B cell (primary cell): ENCODE measurements around the gene KAZN. TPM values are rescaled to one million over a fixed set of nuclear protein-coding genes. Genes with fewer than 3 reads are reported as not detected.

Source experiments
- ATAC-seq: fragments of 200-7000 bp; cut with Tn5 transposase; one replicate; pipeline ENCODE4 v1.10.0; 2021; ENCODE audit warnings: low read depth, mild to moderate bottlenecking, moderate number of reproducible peaks, moderate library complexity
- CTCF ChIA-PET: fragments of 350-600 bp; sonication (Branson Sonifier 250); formaldehyde crosslinking; loops from one replicate; lab custom pipeline; 2021; ENCODE audit warnings: antibody characterized with exemption, inconsistent platforms; lab: Charles Lee
- POLR2A ChIA-PET: fragments of 350-600 bp; sonication (Branson Sonifier 250); formaldehyde crosslinking; loops from one replicate; lab custom pipeline; 2021; ENCODE audit warnings: antibody characterized with exemption; lab: Charles Lee
- DNase-seq: peaks from one replicate; pipeline ENCODE4 v3.0.0; 2013
- H2AFZ ChIP-seq: 2 replicates; pipeline ENCODE4 v1.6.1; 2012; ENCODE audit warnings: mild to moderate bottlenecking, low read depth, low read length; ENCODE audit not compliant: insufficient read depth, poor library complexity, severe bottlenecking
- H3K27ac ChIP-seq, 2 donors: 1 replicate in 1 of 2; 2 replicates in 1 of 2; pipeline ENCODE4 v1.5.1; 2012 to 2013; ENCODE audit warnings: low read length in 2 of 2, mild to moderate bottlenecking in 2 of 2, moderate library complexity in 1 of 2
- H3K27me3 ChIP-seq, 4 experiments: fragments of 200-600 bp in 1 of 4; sonication (generic) in 1 of 4; replicated peaks in 1 of 4; 1 replicate in 2 of 4; 2 replicates in 2 of 4; pipeline versions ENCODE4 v1.6.1 to v1.7.0; 2013 to 2016; ENCODE audit warnings: low read length in 3 of 4, mild to moderate bottlenecking in 2 of 4, mixed read lengths in 1 of 4, moderate library complexity in 1 of 4; ENCODE audit not compliant: insufficient read depth in 4 of 4, control insufficient read depth in 3 of 4; ENCODE audit errors: control extremely low read depth in 1 of 4
- H3K36me3 ChIP-seq, 2 experiments: replicated peaks in 1 of 2; 1 replicate in 1 of 2; 2 replicates in 1 of 2; pipeline versions ENCODE4 v1.6.1 to v1.7.1; 2013; ENCODE audit warnings: low read length in 1 of 2; ENCODE audit not compliant: insufficient read depth in 2 of 2, control insufficient read depth in 1 of 2; ENCODE audit errors: control extremely low read depth in 1 of 2, extremely low read depth in 1 of 2
- H3K4me1 ChIP-seq, 2 donors: fragments of 200-600 bp in 1 of 2; sonication (generic) in 1 of 2; 1 replicate in 1 of 2; 2 replicates in 1 of 2; pipeline versions ENCODE4 v1.5.1 to v1.6.1; 2013 to 2017; ENCODE audit warnings: low read length in 2 of 2; ENCODE audit not compliant: control insufficient read depth in 2 of 2, insufficient read depth in 2 of 2
- H3K4me2 ChIP-seq: replicated peaks from 2 replicates; pipeline ENCODE3; 2012; ENCODE audit warnings: mild to moderate bottlenecking, low read depth, low read length; ENCODE audit not compliant: poor library complexity, severe bottlenecking
- H3K4me3 ChIP-seq, 5 experiments: fragments of 200-600 bp in 1 of 5; sonication (generic) in 1 of 5; 1 replicate in 3 of 5; 2 replicates in 2 of 5; pipeline versions ENCODE4 v1.5.1 to v1.7.0; 2011 to 2016; ENCODE audit warnings: low read length in 4 of 5, mild to moderate bottlenecking in 4 of 5, low read depth in 2 of 5, control low read depth in 1 of 5, moderate library complexity in 1 of 5; ENCODE audit not compliant: insufficient read depth in 1 of 5; ENCODE audit errors: control extremely low read depth in 1 of 5, extremely low read depth in 1 of 5
- H3K79me2 ChIP-seq: fragments of 200-600 bp; sonication (generic); one replicate; pipeline ENCODE4 v1.6.0; 2016; ENCODE audit warnings: low read length; ENCODE audit not compliant: control insufficient read depth, insufficient read depth
- H3K9ac ChIP-seq: fragments of 200-600 bp; sonication (generic); 2 replicates; pipeline ENCODE4 v1.6.1; 2017; ENCODE audit warnings: mild to moderate bottlenecking, low read length, moderate library complexity
- H3K9me3 ChIP-seq, 3 donors: one replicate each; pipeline versions ENCODE4 v1.6.1 to v1.7.1; 2013; ENCODE audit warnings: low read length in 2 of 3; ENCODE audit not compliant: control insufficient read depth in 2 of 3, insufficient read depth in 1 of 3; ENCODE audit errors: control extremely low read depth in 1 of 3
- H4K20me1 ChIP-seq: 2 replicates; pipeline ENCODE4 v1.6.0; 2012; ENCODE audit warnings: mild to moderate bottlenecking, low read length; ENCODE audit not compliant: insufficient read depth, control insufficient read depth, poor library complexity, severe bottlenecking
- H3K27ac Mint-ChIP-seq: one replicate; pipeline ENCODE4 v1.8.0; 2021; ENCODE audit warnings: mixed read lengths
- H3K27me3 Mint-ChIP-seq: one replicate; pipeline ENCODE4 v1.8.0; 2021; ENCODE audit warnings: mixed read lengths
- H3K4me1 Mint-ChIP-seq: one replicate; pipeline ENCODE4 v1.8.0; 2021; ENCODE audit warnings: mixed read lengths
- H3K4me3 Mint-ChIP-seq: one replicate; pipeline ENCODE4 v1.8.0; 2021; ENCODE audit warnings: mixed read lengths
- H3K9me3 Mint-ChIP-seq: one replicate; pipeline ENCODE4 v1.8.0; 2022; ENCODE audit warnings: mixed read lengths; ENCODE audit not compliant: insufficient read depth
- EZH2 ChIP-seq: IDR thresholded peaks from 2 replicates; pipeline ENCODE4 v1.6.1; 2012; ENCODE audit warnings: borderline replicate concordance, low read depth, mild to moderate bottlenecking, moderate library complexity, low read length; ENCODE audit not compliant: insufficient read depth, poor library complexity, severe bottlenecking
- WGBS: methylation state at CpG from one replicate; pipeline ENCODE4 v1.1.5; 2013; ENCODE audit warnings: missing lambda C conversion rate; ENCODE audit not compliant: insufficient coverage; 5-methylcytosine and 5-hydroxymethylcytosine counted together
- intact Hi-C: fragments of 100-400 bp; cut with micrococcal nuclease; formaldehyde crosslinking; loops from one replicate; pipeline ENCODE4 v1.10.0; 2022
- polyA plus RNA-seq: library from polyadenylated mRNA; depleted of rRNA; stranded (reverse); fragments of >200 nt; gene quantifications from 2 replicates; pipeline ENCODE4 v1.2.3, GENCODE V29; 2012
- total RNA-seq, 2 donors: library from RNA; stranded (reverse); fragments of 120-200 nt in 1 of 2; gene quantifications; 1 replicate in 1 of 2; 2 replicates in 1 of 2; pipeline versions ENCODE4 v1.2.3 to v1.2.4, GENCODE V29; 2013 to 2022
- TF ChIP-seq, protein P1 (sequence below): fragments of 200-600 bp; IDR thresholded peaks from one replicate; pipeline ENCODE4 v1.8.0; 2022; ENCODE audit warnings: antibody characterized with exemption, mild to moderate bottlenecking

The KAZN gene
- total and polyA plus RNA-seq, 2 donors (not counting 1 experiment from before 2014, with no cell fraction given) = 0.13 to 0.39 TPM

DNA sequence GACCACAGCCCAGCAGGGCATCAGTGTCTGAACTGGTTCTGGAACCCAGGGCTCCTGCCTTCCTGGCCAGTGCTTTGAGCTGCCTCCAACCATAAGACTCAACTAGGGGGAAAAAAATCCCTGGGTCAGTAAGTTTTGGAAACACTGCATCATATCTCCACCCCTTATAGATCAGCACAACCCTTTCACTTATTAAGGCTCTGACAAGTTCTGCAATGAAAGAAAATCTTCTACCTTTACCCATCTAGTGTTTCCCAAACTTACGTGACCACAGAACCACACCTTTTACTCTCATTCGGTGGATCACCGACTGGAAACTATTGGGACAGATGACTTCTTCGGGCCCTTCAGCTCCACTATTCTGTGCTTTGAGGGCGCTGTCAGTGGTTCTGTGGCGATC lies 476.7 kb downstream of the KAZN start:
- Mint-ChIP-seq H3K4me1 (no peaks in the 10 kb centered on the region), H3K27ac (no peak overlapping the region), H3K4me3 (no peak overlapping the region), H3K27me3 (peaks cover 6% of the 10 kb centered on the region), H3K9me3 (no peaks in the 10 kb centered on the region)
- DNase-seq = no peak
- no peak overlapping the region for H3K4me3 ChIP-seq
- peaks cover 0 to 3% of the 10 kb centered on the region in 2 donors for H3K4me1 ChIP-seq
- H2AFZ ChIP-seq = no peak overlapping the region
- no peaks in the 10 kb centered on the region for H3K79me2 ChIP-seq
- H4K20me1 ChIP-seq = no peaks in the 10 kb centered on the region
- H3K9ac ChIP-seq = no peak overlapping the region
- H3K4me2 ChIP-seq = no peak overlapping the region
- ChIA-PET CTCF (no interaction called here), POLR2A (interaction anchor here (0.6 kb wide), 1 partner anchor 11 kb away, joined by 4 read pairs; no protein-coding TSS in a partner anchor)
- intact Hi-C loops = no loop called here
- H3K27me3 ChIP-seq = no peaks in the 10 kb centered on the region
- no peak overlapping the region for H3K27ac ChIP-seq
- H3K36me3 ChIP-seq = no peaks in the 10 kb centered on the region
- TF ChIP-seq EZH2 = no peak
- TF ChIP-seq, protein P1, sequence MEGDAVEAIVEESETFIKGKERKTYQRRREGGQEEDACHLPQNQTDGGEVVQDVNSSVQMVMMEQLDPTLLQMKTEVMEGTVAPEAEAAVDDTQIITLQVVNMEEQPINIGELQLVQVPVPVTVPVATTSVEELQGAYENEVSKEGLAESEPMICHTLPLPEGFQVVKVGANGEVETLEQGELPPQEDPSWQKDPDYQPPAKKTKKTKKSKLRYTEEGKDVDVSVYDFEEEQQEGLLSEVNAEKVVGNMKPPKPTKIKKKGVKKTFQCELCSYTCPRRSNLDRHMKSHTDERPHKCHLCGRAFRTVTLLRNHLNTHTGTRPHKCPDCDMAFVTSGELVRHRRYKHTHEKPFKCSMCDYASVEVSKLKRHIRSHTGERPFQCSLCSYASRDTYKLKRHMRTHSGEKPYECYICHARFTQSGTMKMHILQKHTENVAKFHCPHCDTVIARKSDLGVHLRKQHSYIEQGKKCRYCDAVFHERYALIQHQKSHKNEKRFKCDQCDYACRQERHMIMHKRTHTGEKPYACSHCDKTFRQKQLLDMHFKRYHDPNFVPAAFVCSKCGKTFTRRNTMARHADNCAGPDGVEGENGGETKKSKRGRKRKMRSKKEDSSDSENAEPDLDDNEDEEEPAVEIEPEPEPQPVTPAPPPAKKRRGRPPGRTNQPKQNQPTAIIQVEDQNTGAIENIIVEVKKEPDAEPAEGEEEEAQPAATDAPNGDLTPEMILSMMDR = no peak
- 97% methylated on average over 6 of the region's 6 CpGs for WGBS
- no peaks in the 10 kb centered on the region for H3K9me3 ChIP-seq
- ATAC-seq = no peak

DNA sequence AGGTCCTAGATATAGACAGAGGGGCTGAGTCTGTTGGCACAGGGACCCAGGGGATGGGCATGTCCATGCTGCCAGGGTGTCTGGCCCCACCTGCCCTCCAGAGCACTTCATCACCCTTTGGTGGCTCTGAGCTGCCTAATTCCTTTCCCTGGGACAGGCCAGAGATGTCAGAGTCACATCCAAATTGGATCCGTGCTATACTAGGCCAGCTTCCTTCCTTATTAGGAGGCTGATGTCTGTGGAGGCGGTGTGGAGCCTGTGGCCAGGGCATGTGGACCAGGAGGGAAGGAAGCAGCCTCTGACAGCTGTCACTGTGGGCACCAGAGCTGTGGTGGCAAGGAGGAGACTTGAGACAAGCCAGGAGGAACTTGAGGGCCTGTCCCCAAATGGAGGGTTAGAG lies 477.3 kb downstream of the KAZN start:
- no peaks in the 10 kb centered on the region for H3K4me1 Mint-ChIP-seq
- CTCF ChIA-PET = interaction anchor here (0.6 kb wide), 1 partner anchor 97 kb away, joined by 4 read pairs; no protein-coding TSS in a partner anchor
- no peaks in the 10 kb centered on the region for H3K79me2 ChIP-seq
- H3K9me3 Mint-ChIP-seq = no peaks in the 10 kb centered on the region
- H3K9me3 ChIP-seq = no peaks in the 10 kb centered on the region
- H3K4me3 ChIP-seq = no peak overlapping the region
- TF ChIP-seq, protein P1 = no peak
- TF ChIP-seq EZH2 = no peak
- no peak overlapping the region for H3K4me2 ChIP-seq
- H3K4me3 Mint-ChIP-seq = no peak overlapping the region
- no peak for ATAC-seq
- H3K27me3 ChIP-seq = no peaks in the 10 kb centered on the region
- POLR2A ChIA-PET = no interaction called here
- no peak overlapping the region for H3K27ac Mint-ChIP-seq
- H3K27me3 Mint-ChIP-seq = peaks cover 6% of the 10 kb centered on the region
- H4K20me1 ChIP-seq = no peaks in the 10 kb centered on the region
- intact Hi-C loops = no loop called here
- no peak overlapping the region for H3K9ac ChIP-seq
- WGBS = 8% methylated on average over 2 of the region's 2 CpGs
- H2AFZ ChIP-seq = no peak overlapping the region
- no peak for DNase-seq
- H3K4me1 ChIP-seq = peaks cover 0 to 3% of the 10 kb centered on the region in 2 donors
- no peaks in the 10 kb centered on the region for H3K36me3 ChIP-seq
- no peak overlapping the region for H3K27ac ChIP-seq
